DND-41 (cell line): ENCODE data around the gene FOSB.
"Not testable (repeated sequence)": the region's sequence is repeated elsewhere in the genome, so short reads cannot be mapped to it uniquely, and the experiment has no call there.

Experiments used
- ATAC-seq: fragments of 200-7000 bp; cut with Tn5 transposase; 3 replicates; pipeline ENCODE4 v1.9.1; 2021; ENCODE audit warnings: low read depth; ENCODE audit not compliant: insufficient read depth
- DNase-seq: peaks from one replicate; pipeline ENCODE4 v3.0.0-alpha.2; 2020
- H2AFZ ChIP-seq: 2 replicates; pipeline ENCODE4 v1.6.0; 2012; ENCODE audit warnings: low read depth, low read length
- H3K27ac ChIP-seq: 2 replicates; pipeline ENCODE4 v1.5.1; 2012; ENCODE audit warnings: low read length, inconsistent platforms
- H3K27me3 ChIP-seq: fragments of 200-600 bp; sonication (generic); 2 replicates; pipeline ENCODE4 v1.6.0; 2012; ENCODE audit warnings: low read length, mild to moderate bottlenecking, inconsistent platforms; ENCODE audit not compliant: insufficient read depth, poor library complexity
- H3K36me3 ChIP-seq: 2 replicates; pipeline ENCODE4 v1.5.1; 2012; ENCODE audit warnings: low read length, inconsistent platforms; ENCODE audit not compliant: insufficient read depth
- H3K4me1 ChIP-seq: 2 replicates; pipeline ENCODE4 v1.5.1; 2012; ENCODE audit warnings: mild to moderate bottlenecking, low read length; ENCODE audit not compliant: insufficient read depth
- H3K4me2 ChIP-seq: 2 replicates; pipeline ENCODE4 v1.6.0; 2012; ENCODE audit warnings: mild to moderate bottlenecking, moderate library complexity, low read length, inconsistent platforms; ENCODE audit not compliant: insufficient read depth
- H3K4me3 ChIP-seq, 2 experiments: fragments of 200-600 bp in 1 of 2; shearing (Covaris generic) in 1 of 2; 2 replicates each; pipeline ENCODE4 v1.5.1; 2012 to 2016; ENCODE audit warnings: inconsistent platforms in 2 of 2, low read length in 2 of 2, mild to moderate bottlenecking in 2 of 2, low read depth in 1 of 2, moderate library complexity in 1 of 2
- H3K79me2 ChIP-seq: 2 replicates; pipeline ENCODE4 v1.6.0; 2012; ENCODE audit warnings: low read length, inconsistent platforms; ENCODE audit not compliant: insufficient read depth
- H3K9ac ChIP-seq: 2 replicates; pipeline ENCODE4 v1.6.0; 2012; ENCODE audit warnings: low read depth, mild to moderate bottlenecking, inconsistent platforms, low read length, moderate library complexity
- H3K9me3 ChIP-seq: 2 replicates; pipeline ENCODE4 v1.5.1; 2012; ENCODE audit warnings: low read length, moderate library complexity, mild to moderate bottlenecking, inconsistent platforms; ENCODE audit not compliant: insufficient read depth, severe bottlenecking
- H4K20me1 ChIP-seq: 2 replicates; pipeline ENCODE4 v1.6.0; 2012; ENCODE audit warnings: low read length; ENCODE audit not compliant: insufficient read depth
- CTCF ChIP-seq: IDR thresholded peaks from 2 replicates; pipeline ENCODE4 v1.5.1; 2012; ENCODE audit warnings: borderline replicate concordance, low read length, moderate library complexity, mild to moderate bottlenecking; ENCODE audit not compliant: poor library complexity, severe bottlenecking; ENCODE audit errors: extremely low read depth
- EZH2 ChIP-seq: IDR thresholded peaks from 3 replicates; pipeline ENCODE4 v1.6.1; 2012; ENCODE audit warnings: borderline replicate concordance, low read depth, mild to moderate bottlenecking, moderate library complexity, low read length, inconsistent platforms; ENCODE audit not compliant: severe bottlenecking

FOSB gene

DNA sequence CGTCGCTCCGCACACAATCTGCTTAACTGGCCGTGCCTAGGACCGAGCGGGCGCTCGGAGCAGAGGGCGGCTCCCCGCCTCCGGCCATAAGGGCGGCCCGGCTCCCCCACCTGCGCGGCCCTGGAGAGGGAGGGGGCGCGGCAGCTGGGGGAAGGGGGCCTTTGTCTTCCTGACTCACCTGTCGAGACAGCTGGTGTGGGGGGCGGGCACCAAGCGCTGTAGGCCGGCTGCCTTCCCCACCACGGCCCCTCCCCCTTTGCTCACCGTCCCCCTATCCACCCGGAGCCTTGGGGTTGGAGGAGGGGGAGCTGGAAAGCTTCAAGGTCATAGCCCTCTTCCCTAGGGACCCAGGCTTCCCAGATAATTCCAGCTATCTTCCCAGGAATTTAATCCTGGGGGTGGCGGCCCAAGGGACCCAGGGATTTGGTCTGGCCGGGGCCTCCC lies 40.6 kb downstream of the FOSB start:
- Histone ChIP-seq H3K27ac (peak overlapping the region; percentile 56), H3K4me2 (peak overlapping the region; percentile 99), H2AFZ (0 out of 2 replicates have a peak overlapping the region, but pooled peaks have one; percentile 1), H3K36me3 (no peaks in the 10 kb centered on the region), H4K20me1 (peaks cover 23% of the 10 kb centered on the region; the same call in 1 of the 2 replicates), H3K9ac (peak overlapping the region; percentile 90), H3K79me2 (peaks cover 23% of the 10 kb centered on the region), H3K4me3 (peak overlapping the region; percentile 94 to 97; a peak in 3 of 4 replicates), H3K27me3 (no peaks in the 10 kb centered on the region), H3K9me3 (no peaks in the 10 kb centered on the region), H3K4me1 (peaks cover 27% of the 10 kb centered on the region)
- TF ChIP-seq EZH2 (no peak), CTCF (no peak)
- DNase-seq: peak; percentile 32
- no peak for ATAC-seq

- TF ChIP-seq EZH2: no peak
- no peak for TF ChIP-seq CTCF
- Histone ChIP-seq H3K9me3 (no peaks in the 10 kb centered on the region), H3K4me2 (peak overlapping the region; percentile 99)
These were observed 41.3 kb downstream of the FOSB start for GRCh38 chr19:45508861-45509691.

GRCh38 chr19:45509692-45510015 lies 41.9 kb downstream of the FOSB start:
- Histone ChIP-seq H3K27ac (no peak overlapping the region), H3K4me1 (peaks cover 27% of the 10 kb centered on the region), H2AFZ (no peak overlapping the region), H3K4me3 (no peak overlapping the region), H3K36me3 (no peaks in the 10 kb centered on the region), H3K9ac (no peak overlapping the region), H3K27me3 (no peaks in the 10 kb centered on the region), H3K4me2 (peak overlapping the region; percentile 99), H4K20me1 (peaks cover 27% of the 10 kb centered on the region; the same call in 1 of the 2 replicates), H3K79me2 (peaks cover 23% of the 10 kb centered on the region), H3K9me3 (no peaks in the 10 kb centered on the region)
- DNase-seq (no peak), ATAC-seq (no peak)
- TF ChIP-seq CTCF: no peak
- no peak for TF ChIP-seq EZH2

More at GRCh38 chr19:45508861-45509691, 41.3 kb downstream of the FOSB start:
- peaks cover 27% of the 10 kb centered on the region for H3K4me1 ChIP-seq
- H3K4me3 ChIP-seq: peak overlapping the region; percentile 94 to 97; a peak in 3 of 4 replicates
- H3K27me3 ChIP-seq: no peaks in the 10 kb centered on the region
- H4K20me1 ChIP-seq: peaks cover 23% of the 10 kb centered on the region; the same call in 1 of the 2 replicates
- ATAC-seq (no peak), DNase-seq (peak; percentile 52)
- peaks cover 23% of the 10 kb centered on the region for H3K79me2 ChIP-seq
- no peak overlapping the region for H2AFZ ChIP-seq
- H3K9ac ChIP-seq: peak overlapping the region; percentile 90; the same call in 1 of the 2 replicates
- no peak overlapping the region for H3K27ac ChIP-seq
- no peaks in the 10 kb centered on the region for H3K36me3 ChIP-seq

- not testable (repeated sequence) for H3K9ac ChIP-seq, H3K27ac ChIP-seq, ATAC-seq, H3K27me3 ChIP-seq, H3K9me3 ChIP-seq, DNase-seq, H2AFZ ChIP-seq, H3K4me2 ChIP-seq, H3K36me3 ChIP-seq, H3K4me3 ChIP-seq
- H3K4me1 ChIP-seq: peaks cover 27% of the 10 kb centered on the region
- H4K20me1 ChIP-seq: peaks cover 34% of the 10 kb centered on the region; the same call in 1 of the 2 replicates
- peaks cover 26% of the 10 kb centered on the region for H3K79me2 ChIP-seq
These were observed 42.6 kb downstream of the FOSB start for GRCh38 chr19:45510352-45510751.
